ENCODE results near the gene SLC31A1.

SLC31A1 gene

DNA sequence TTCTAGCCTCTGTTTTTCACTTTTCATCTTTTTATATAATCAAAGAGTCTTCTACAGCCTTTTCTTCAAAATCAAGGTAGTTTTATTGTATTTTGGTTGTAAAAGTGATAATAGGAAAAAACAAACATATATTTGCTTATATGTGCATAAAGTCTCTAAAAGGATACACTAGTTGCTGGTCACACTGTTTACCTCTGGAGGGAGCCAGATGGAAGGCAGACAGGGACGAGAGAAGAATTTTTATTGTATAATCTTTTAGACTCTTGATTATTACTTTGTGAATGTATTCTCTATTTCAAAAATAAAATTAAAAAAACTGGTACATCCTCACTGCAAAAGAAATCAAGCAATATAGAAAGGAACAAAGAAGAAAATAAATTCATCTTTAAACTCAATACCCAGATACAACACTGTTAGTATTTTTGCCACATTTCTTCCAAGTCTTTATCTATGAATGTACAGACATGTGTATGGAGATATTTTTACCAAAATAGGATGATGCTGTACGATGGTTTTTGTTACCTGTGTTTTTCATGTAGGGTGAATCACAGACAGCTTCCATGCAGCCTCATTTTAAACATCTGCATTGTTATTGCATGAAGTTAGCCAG lies 88.0 kb downstream of the SLC31A1 start:
- no peak for DNase-seq

DNA sequence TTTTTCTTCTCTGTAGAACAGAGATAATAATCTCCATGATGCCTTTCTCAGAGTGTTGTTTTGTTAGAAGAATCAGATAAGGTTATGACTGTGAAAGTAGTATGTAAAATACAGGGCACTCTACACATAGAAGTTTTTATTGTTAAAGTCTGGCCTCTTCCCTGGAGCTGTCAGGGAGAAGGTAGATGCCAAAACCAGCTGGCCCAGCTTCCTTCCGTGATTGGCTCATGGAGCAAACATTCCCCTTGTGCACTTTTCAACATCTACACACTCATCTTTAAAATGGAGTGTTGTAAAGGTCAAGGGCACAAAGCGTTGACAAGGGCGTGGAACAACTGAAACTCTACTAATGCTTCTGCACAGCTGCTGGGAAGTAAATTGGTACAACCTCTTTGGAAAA lies 89.2 kb downstream of the SLC31A1 start:
- DNase-seq, result no peak

DNA sequence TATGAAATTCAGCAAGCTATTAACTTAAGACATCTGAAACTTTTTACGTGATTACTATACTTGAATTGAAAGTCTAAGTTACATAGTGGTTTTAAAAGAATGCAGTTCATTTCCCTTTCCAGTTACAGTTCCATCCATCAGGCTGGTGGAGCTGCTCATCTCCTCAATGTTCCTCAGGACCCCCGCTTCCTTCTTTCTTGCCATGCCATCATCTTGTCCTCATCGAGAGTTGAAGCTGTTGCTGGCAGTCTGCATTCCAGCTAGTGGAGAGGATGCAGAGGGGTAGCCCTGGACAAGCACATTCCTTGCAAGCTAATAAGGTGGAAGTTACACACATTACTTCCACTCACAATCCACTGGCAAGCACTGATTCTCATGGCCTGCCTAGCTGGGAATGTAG lies 90.6 kb downstream of the SLC31A1 start:
- no peak for DNase-seq

DNA sequence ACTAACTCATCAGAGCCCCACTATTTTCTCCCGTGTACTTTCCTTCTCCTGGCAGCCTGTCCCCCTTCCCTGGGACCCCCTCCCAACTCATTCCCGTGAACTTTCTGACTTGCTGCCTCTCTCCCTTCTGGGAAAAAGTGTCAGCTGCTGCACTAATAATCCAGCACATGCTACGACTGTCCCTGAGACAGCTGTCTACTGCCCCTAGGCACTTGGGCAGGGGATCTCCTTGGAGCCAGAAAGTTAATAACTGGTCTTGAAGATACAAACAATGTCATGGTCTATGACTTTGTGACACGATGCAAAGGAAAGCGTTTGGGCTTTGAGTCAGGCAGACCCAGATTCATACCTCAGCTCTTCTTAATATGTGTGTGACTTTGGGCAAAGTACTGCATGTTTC lies 91.9 kb downstream of the SLC31A1 start:
- DNase-seq, result no peak
